Uterus (tissue), 2 donors: ENCODE results near the gene MAP3K20.

Source experiments
- CTCF ChIP-seq, 4 experiments: fragments of 200-600 bp in 2 of 4; fragments of 450-650 bp in 2 of 4; sonication (generic) in 2 of 4; IDR thresholded peaks; one replicate each; pipeline ENCODE4 v1.5.1; 2016 to 2019; ENCODE audit warnings: antibody characterized with exemption in 4 of 4, mild to moderate bottlenecking in 2 of 4, moderate library complexity in 1 of 4
- POLR2A ChIP-seq, 2 donors: fragments of 450-650 bp; IDR thresholded peaks; one replicate each; pipeline ENCODE4 v1.6.1; 2016; ENCODE audit warnings: antibody characterized with exemption in 2 of 2, mild to moderate bottlenecking in 1 of 2, moderate library complexity in 1 of 2

GRCh38 chr2:173134703-173135102 is 59.1 kb downstream of the MAP3K20 start:
- no peak for TF ChIP-seq CTCF (IDR thresholded peaks at IDR 0.05)
- TF ChIP-seq POLR2A (IDR thresholded peaks at IDR 0.05), result no peak
